Upper lobe of left lung (tissue), 4 donors: ENCODE data around the gene ZNF766.

Experiments used
- CTCF ChIP-seq, 6 experiments: fragments of 450-650 bp in 4 of 6; fragments of 200-600 bp in 2 of 6; sonication (generic) in 2 of 6; IDR thresholded peaks; one replicate each; pipeline ENCODE4 v1.5.1; 2016 to 2019; ENCODE audit warnings: antibody characterized with exemption in 6 of 6
- POLR2AphosphoS5 ChIP-seq, 2 donors: sonication (generic); formaldehyde crosslinking; IDR thresholded peaks; one replicate each; pipeline ENCODE4 v1.5.1; 2017; ENCODE audit warnings: antibody characterized with exemption in 2 of 2

DNA sequence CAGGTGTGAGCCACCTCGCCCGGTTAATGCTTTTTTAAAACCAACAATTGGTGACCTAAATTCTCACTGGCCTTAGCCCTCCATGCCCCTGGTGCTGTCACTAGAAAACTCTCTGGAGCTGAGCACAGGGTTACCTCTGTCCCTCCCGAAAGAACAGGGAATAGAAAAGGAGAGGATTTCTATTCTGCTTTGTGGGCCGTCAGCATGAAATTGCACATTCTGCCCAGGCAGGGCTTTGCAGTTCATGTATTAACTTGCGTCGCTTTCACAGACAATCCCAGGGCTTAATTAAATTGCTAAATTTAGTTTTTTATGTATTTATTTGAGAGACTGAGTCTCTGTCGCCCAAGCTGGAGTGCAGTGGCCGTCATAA is 27.0 kb downstream of the ZNF766 start:
- TF ChIP-seq CTCF (IDR thresholded peaks at IDR 0.05) (no peak), POLR2AphosphoS5 (IDR thresholded peaks at IDR 0.05) (no peak)
